HG03520 (cell line): ENCODE measurements around the gene ANKMY1.

Experiments
- ATAC-seq: cut with Tn5 transposase; IDR thresholded peaks from one replicate; pipeline ENCODE4 v1.9.1; 2021; ENCODE audit warnings: mild to moderate bottlenecking, moderate library complexity; ENCODE audit not compliant: unreplicated experiment

Gene ANKMY1

GRCh38 chr2:240438810-240439697 is 118.7 kb downstream of the ANKMY1 start:
- no peak for ATAC-seq

- ATAC-seq, result no peak
Measured at GRCh38 chr2:240437861-240438809, 119.7 kb downstream of the ANKMY1 start.

GRCh38 chr2:240437551-240437860 is 120.3 kb downstream of the ANKMY1 start:
- no peak for ATAC-seq

- ATAC-seq, result no peak
Measured at GRCh38 chr2:240436683-240437550, 120.9 kb downstream of the ANKMY1 start.

GRCh38 chr2:240435948-240436682 is 121.7 kb downstream of the ANKMY1 start:
- peak; percentile 29 for ATAC-seq

- peak; percentile 44 for ATAC-seq
Measured at GRCh38 chr2:240435457-240435947, 122.3 kb downstream of the ANKMY1 start, which contains the start of gene GPC1. Gene GPC1, plus strand, starts transcription at chr2:240435663. Its CDS starts 256 bp downstream, at chr2:240435919.

GRCh38 chr2:240434728-240435456 is 122.9 kb downstream of the ANKMY1 start:
- peak; percentile 33 for ATAC-seq

GRCh38 chr2:240433973-240434727 is 123.6 kb downstream of the ANKMY1 start:
- ATAC-seq, result no peak

GRCh38 chr2:240432820-240433801 is 124.7 kb downstream of the ANKMY1 start:
- no peak for ATAC-seq

- no peak for ATAC-seq
Measured at GRCh38 chr2:240432430-240432819, 125.4 kb downstream of the ANKMY1 start.

GRCh38 chr2:240431661-240432424 is 125.9 kb downstream of the ANKMY1 start:
- no peak for ATAC-seq

- ATAC-seq, result no peak
Measured at GRCh38 chr2:240431271-240431660, 126.5 kb downstream of the ANKMY1 start.

- no peak for ATAC-seq
Measured at GRCh38 chr2:240430595-240430994, 127.2 kb downstream of the ANKMY1 start.

GRCh38 chr2:240429872-240430491 is 127.8 kb downstream of the ANKMY1 start:
- ATAC-seq, result no peak
